A673 (cell line): Measurements from ENCODE around the gene STX8.

Experiments
- EZH2 ChIP-seq: fragments of 200-600 bp; sonication (generic); IDR thresholded peaks from 2 replicates; pipeline ENCODE4 v1.6.1; 2017; ENCODE audit warnings: borderline replicate concordance, low read depth, mild to moderate bottlenecking, mixed read lengths, antibody characterized with exemption, low read length; ENCODE audit not compliant: poor library complexity, severe bottlenecking
- TF ChIP-seq, protein P1 (sequence below): fragments of 300-800, 200-600 bp; sonication (generic); conservative IDR thresholded peaks from 2 replicates; pipeline ENCODE4 v1.5.1; 2017; ENCODE audit warnings: low read depth, mild to moderate bottlenecking, antibody characterized with exemption, low read length, moderate library complexity, mixed read lengths

DNA sequence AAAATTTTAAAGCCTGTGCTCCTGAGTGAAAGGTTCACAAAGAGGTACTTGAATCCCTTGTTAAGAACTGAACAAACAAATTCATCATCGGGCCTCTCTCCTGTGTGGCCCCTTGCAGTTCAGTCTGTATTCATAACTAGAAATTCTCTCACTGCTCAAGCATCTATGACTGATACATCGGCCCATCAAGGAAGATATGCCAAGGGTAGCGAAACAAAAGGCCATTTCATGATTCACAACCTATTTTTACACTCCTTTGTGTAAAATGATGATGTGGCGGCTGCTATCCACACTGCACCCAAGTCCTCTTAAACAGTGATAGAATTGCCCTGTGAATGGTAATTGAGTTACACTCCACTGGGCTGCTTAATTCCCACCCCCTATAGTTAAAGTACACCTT is 204.6 kb downstream of the STX8 start:
- TF ChIP-seq, protein P1, sequence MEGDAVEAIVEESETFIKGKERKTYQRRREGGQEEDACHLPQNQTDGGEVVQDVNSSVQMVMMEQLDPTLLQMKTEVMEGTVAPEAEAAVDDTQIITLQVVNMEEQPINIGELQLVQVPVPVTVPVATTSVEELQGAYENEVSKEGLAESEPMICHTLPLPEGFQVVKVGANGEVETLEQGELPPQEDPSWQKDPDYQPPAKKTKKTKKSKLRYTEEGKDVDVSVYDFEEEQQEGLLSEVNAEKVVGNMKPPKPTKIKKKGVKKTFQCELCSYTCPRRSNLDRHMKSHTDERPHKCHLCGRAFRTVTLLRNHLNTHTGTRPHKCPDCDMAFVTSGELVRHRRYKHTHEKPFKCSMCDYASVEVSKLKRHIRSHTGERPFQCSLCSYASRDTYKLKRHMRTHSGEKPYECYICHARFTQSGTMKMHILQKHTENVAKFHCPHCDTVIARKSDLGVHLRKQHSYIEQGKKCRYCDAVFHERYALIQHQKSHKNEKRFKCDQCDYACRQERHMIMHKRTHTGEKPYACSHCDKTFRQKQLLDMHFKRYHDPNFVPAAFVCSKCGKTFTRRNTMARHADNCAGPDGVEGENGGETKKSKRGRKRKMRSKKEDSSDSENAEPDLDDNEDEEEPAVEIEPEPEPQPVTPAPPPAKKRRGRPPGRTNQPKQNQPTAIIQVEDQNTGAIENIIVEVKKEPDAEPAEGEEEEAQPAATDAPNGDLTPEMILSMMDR, result no peak
- TF ChIP-seq EZH2, result no peak
